Calu3 (cell line): Measurements from ENCODE around the gene GNA15. TPM values are rescaled to one million over a fixed set of nuclear protein-coding genes. Genes with fewer than 3 reads are reported as not detected.

ENCODE experiments used
- BruUV-seq: library from RNA; stranded (reverse); fragments of 400-500 nt; replicated peaks from 2 replicates; lab custom pipeline; 2021; lab: Mats Ljungman, UMichigan
- CTCF ChIA-PET: fragments of 300-600 bp; sonication (Branson Sonifier 250); formaldehyde crosslinking; loops from one replicate; lab custom pipeline; 2022; ENCODE audit warnings: antibody characterized with exemption; lab: Charles Lee
- DNase-seq: peaks from one replicate; pipeline ENCODE4 v3.0.0; 2022
- H3K27ac Mint-ChIP-seq: one replicate; pipeline ENCODE4 v1.8.0; 2022; ENCODE audit warnings: mixed read lengths; ENCODE audit not compliant: unreplicated experiment
- H3K27me3 Mint-ChIP-seq: one replicate; pipeline ENCODE4 v1.8.0; 2022; ENCODE audit warnings: mixed read lengths; ENCODE audit not compliant: unreplicated experiment
- H3K36me3 Mint-ChIP-seq: one replicate; pipeline ENCODE4 v1.8.0; 2022; ENCODE audit warnings: mild to moderate bottlenecking, moderate library complexity, mixed read lengths; ENCODE audit not compliant: insufficient read depth, unreplicated experiment
- H3K4me1 Mint-ChIP-seq: one replicate; pipeline ENCODE4 v1.8.0; 2022; ENCODE audit warnings: mild to moderate bottlenecking, low read depth, mixed read lengths; ENCODE audit not compliant: unreplicated experiment
- H3K4me3 Mint-ChIP-seq: one replicate; pipeline ENCODE4 v1.8.0; 2022; ENCODE audit warnings: mild to moderate bottlenecking, low read depth, moderate library complexity, mixed read lengths; ENCODE audit not compliant: unreplicated experiment
- H3K9me3 Mint-ChIP-seq: one replicate; pipeline ENCODE4 v1.8.0; 2022; ENCODE audit warnings: low read depth, mixed read lengths; ENCODE audit not compliant: unreplicated experiment
- CTCF ChIP-seq: fragments of 200-600 bp; IDR thresholded peaks from one replicate; pipeline ENCODE4 v1.8.0; 2022; ENCODE audit warnings: antibody characterized with exemption; ENCODE audit not compliant: unreplicated experiment
- intact Hi-C: fragments of 100-400 bp; cut with micrococcal nuclease; formaldehyde crosslinking; loops from one replicate; pipeline ENCODE4 v1.10.0; 2022; ENCODE audit not compliant: unreplicated experiment
- total RNA-seq: library from RNA; stranded (reverse); gene quantifications from 2 replicates; pipeline ENCODE4 v1.2.3, GENCODE V29; 2022

The GNA15 gene
- total RNA-seq, 1 experiment from 2014 or later: 6.5 TPM

- intact Hi-C loops: no loop called here
- Mint-ChIP-seq H3K9me3 (no peaks in the 10 kb centered on the region), H3K4me1 (no peaks in the 10 kb centered on the region), H3K4me3 (no peak overlapping the region), H3K36me3 (no peaks in the 10 kb centered on the region), H3K27me3 (no peaks in the 10 kb centered on the region), H3K27ac (no peak overlapping the region)
- peak; percentile 53 for TF ChIP-seq CTCF
- no TSS peak for BruUV-seq
- CTCF ChIA-PET: no interaction called here
- peak; percentile 42 for DNase-seq
Measured at GRCh38 chr19:3146677-3147100, 10.9 kb downstream of the GNA15 start.

- BruUV-seq: no TSS peak
- DNase-seq: no peak
Measured at GRCh38 chr19:3148503-3148902, 12.7 kb downstream of the GNA15 start.

GRCh38 chr19:3149089-3149488, 13.3 kb downstream of the GNA15 start:
- H3K4me3 Mint-ChIP-seq: no peak overlapping the region
- H3K36me3 Mint-ChIP-seq: no peaks in the 10 kb centered on the region
- CTCF ChIA-PET: no interaction called here
- H3K27me3 Mint-ChIP-seq: no peaks in the 10 kb centered on the region
- H3K9me3 Mint-ChIP-seq: no peaks in the 10 kb centered on the region
- no peaks in the 10 kb centered on the region for H3K4me1 Mint-ChIP-seq
- BruUV-seq: no TSS peak
- no peak for TF ChIP-seq CTCF
- no peak overlapping the region for H3K27ac Mint-ChIP-seq
- no peak for DNase-seq
- intact Hi-C loops: no loop called here

More at GRCh38 chr19:3148503-3148902, 12.7 kb downstream of the GNA15 start:
- intact Hi-C loops: no loop called here
- no peak overlapping the region for H3K4me3 Mint-ChIP-seq
- H3K9me3 Mint-ChIP-seq: no peaks in the 10 kb centered on the region
- H3K36me3 Mint-ChIP-seq: no peaks in the 10 kb centered on the region
- CTCF ChIA-PET: no interaction called here
- no peak overlapping the region for H3K27ac Mint-ChIP-seq
- TF ChIP-seq CTCF: no peak
- H3K4me1 Mint-ChIP-seq: no peaks in the 10 kb centered on the region
- H3K27me3 Mint-ChIP-seq: no peaks in the 10 kb centered on the region

- no TSS peak for BruUV-seq
Measured at GRCh38 chr19:3149526-3150505, 14.0 kb downstream of the GNA15 start.

More at GRCh38 chr19:3149526-3150505, 14.0 kb downstream of the GNA15 start:
- TF ChIP-seq CTCF: no peak
- intact Hi-C loops: no loop called here
- no peak overlapping the region for H3K4me3 Mint-ChIP-seq
- H3K27me3 Mint-ChIP-seq: no peaks in the 10 kb centered on the region
- H3K4me1 Mint-ChIP-seq: no peaks in the 10 kb centered on the region
- peaks cover 2% of the 10 kb centered on the region for H3K36me3 Mint-ChIP-seq
- DNase-seq: no peak
- H3K9me3 Mint-ChIP-seq: no peaks in the 10 kb centered on the region
- no peak overlapping the region for H3K27ac Mint-ChIP-seq
- CTCF ChIA-PET: no interaction called here
